ENCODE results near the gene PRCC.

PRCC gene

GRCh38 chr1:156816561-156817328, 49.4 kb downstream of the PRCC start, which contains the start of gene SH2D2A:
Gene SH2D2A, minus strand, starts transcription at chr1:156816848. Its CDS starts 140 bp downstream, at chr1:156816708.
- DNase-seq, result no peak

- no peak for DNase-seq
Observed at GRCh38 chr1:156821801-156822200, 54.5 kb downstream of the PRCC start.

DNA sequence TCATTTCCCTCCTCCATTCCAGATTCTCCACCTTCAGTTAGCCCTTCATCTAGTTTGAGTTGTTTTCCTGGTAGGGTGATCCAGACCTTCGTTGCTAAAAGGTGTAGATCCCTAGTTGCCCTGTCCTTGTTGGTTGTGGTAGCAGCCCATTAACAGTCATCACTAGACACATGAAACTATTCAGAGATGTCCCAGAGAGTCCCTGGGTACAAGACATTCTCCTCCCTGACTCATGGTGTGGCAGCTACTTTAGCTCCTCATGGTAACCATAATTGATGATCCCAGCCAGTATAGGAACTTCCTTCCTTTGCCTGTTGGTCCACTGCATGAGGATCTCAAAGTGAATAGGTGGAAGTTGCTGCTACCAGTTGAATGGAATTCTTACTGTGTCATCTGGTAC, 55.3 kb downstream of the PRCC start:
- DNase-seq, result no peak

- DNase-seq, result no peak
Observed at GRCh38 chr1:156823210-156823790, 56.0 kb downstream of the PRCC start.

GRCh38 chr1:156826630-156827029, 59.3 kb downstream of the PRCC start:
- no peak for DNase-seq

DNA sequence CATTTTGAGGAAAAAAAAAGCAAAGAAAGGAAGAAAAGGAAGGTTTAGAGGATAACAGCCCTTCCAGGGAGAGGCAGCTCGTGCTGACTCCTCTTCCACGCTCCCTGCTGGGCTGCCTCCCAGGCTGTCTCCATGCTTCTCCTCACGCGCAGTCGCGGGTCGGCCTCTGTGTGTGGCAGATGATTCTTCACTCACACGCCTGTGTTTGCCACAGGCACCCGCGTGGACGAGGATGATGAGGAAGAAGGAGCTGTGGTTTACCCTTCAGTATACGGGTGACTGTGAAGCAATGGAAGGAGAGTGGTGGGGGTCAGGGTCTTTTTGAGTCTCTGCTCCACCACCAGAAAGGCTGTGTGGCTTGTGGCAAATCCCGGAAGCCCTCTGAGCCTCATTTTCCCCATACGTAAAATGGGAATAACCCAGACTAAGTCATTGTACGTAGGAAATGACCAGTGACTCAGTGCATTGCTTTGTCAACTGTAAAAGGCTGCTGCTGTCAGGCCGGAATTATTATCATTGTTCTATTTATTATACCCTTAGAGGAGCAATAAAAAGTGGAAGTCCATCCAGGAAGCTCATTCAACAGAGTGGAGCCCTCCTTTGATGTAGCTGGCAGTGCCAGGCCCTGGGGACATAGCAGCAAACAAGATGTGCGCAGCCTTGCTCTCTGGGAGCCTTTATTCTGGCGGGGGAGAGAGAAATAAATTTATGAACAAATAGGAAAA, 61.2 kb downstream of the PRCC start:
- no peak for DNase-seq

GRCh38 chr1:156832434-156832833, 65.1 kb downstream of the PRCC start:
- no peak for DNase-seq

GRCh38 chr1:156833603-156834002, 66.3 kb downstream of the PRCC start:
- no peak for DNase-seq

DNA sequence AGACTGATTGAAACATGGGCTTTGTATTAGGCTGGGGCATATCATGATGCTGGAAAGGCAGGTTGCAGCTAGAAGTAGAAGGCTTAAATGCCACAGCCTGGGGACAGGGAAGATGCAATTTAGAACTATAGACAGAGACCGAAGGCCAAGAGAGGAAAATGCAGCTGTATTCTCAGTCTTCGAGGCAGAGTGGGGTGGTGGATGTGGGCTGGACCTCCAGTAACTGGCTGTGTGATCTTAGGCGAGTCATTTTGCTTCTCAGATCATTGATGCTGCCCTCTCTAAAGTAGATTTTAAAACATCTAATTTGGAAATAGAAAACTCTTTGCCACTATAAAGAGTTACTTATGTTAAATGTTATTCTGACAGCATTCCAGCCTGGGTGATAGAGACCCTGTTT, 67.0 kb downstream of the PRCC start:
- DNase-seq, result no peak

DNA sequence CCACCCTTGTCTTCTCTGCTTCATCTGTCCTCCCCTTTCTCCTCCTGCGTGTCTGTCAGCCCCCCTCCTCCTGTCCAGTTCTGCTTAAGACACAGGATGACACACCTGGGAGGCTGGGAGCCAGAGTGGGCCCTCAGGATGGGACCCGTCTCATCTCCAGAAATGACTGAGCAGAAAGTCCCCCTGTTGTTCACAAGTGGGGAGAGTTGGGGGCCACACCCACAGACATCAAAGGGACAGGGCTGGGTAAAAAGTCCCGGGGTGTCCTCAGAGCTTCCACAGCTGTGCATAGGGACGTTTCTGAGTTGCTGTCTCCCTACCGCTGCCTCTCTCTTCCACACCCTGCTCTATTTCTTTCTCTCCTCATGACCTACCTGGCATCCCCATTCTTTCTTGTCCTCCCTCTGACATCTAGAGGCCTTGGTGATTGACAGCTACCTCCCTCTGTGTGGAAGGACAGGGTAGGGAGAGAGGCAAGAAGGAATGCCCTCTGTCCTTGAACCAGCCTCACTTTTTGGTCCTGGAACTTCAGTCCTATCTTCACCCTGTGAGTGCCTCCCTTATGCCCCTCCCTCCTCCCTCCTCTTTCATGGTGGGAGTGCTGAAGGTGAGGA, 68.8 kb downstream of the PRCC start:
- DNase-seq, result no peak

DNA sequence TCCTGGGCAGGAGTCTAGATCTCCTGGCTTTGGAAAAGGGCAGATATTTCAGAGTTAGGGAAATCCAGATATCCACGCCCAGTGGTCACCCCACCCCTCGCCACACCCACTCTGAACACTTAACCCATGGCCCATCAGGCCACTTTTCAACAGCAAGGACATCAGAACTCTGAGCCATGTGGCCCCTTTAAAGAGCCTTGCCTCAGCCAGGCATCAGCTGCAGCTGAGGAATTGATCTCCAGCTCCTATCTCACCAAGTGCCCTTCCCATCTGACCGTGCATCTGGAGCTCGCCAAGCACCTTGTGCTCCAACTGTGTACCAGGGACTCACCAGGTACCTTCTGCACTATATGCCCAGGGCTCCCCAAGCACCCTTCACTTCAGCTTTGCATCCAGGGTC, 69.6 kb downstream of the PRCC start:
- no peak for DNase-seq

- no peak for DNase-seq
Observed at GRCh38 chr1:156838972-156839371, 71.6 kb downstream of the PRCC start.

DNA sequence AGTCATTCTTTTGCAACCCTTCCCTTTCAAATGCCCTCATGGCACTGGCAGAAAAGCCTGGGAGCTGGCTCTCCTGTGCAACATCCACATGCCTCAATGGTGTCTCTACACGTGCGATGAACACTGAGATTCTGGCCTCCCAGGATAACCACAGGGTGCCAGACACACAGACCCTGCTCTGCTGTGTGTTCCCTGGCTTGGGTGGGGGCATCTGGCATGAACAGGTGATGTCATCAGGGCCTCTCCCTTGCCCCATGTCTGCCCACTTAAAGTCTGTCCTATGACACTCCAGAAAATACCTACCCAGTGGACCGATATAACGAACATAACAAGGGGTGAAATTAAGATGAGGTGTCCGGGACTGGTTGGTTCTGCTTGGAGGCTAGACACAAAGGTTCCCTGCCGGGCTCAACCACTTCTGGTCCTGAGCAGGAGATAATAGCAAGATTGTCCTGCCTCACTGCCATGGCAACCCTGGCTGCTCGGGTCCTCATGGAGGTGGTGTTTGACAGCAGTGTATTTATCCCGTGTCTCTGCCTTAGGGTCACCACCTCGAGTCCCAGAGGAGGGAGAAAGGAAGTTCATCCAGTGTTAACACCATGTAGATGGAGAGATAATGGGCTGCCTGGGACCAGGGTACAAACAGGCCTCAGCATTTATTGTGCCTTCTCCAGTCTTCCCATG, 72.2 kb downstream of the PRCC start:
- no peak for DNase-seq

DNA sequence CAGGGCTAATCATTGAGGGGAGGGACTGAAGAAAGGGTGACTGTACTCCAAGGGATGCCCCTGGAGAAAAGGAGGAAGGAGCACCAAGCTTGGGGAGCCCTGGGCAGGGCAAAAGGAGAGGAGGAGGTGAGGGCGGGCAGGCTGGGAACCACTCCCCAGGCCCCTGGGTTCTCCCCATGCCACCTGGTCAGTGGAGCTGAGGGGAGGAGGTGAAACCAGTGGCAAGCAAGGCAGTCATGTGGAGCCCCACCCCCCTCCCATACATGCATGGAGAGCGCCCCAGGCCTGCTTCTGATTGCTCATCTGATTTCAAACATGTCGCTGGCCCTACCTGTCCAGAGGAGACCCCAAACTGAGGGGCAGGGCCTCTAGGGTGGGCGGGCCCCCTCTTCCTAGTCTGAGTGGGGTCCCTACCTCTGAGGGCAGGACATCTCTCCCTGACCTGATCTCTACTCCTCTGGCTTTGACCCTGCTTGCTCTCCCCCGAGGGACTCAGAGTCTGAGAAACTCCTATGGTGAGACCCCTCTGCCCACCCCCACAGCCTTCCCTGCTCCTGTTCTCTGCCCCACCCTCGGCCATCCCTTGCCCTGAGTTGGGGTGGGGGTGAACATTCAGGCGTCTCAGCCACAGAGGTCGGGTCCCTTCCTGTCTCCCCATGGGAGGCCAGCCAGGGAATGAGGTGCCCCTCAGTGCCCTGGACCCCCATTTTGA, 73.0 kb downstream of the PRCC start:
- no peak for DNase-seq

DNA sequence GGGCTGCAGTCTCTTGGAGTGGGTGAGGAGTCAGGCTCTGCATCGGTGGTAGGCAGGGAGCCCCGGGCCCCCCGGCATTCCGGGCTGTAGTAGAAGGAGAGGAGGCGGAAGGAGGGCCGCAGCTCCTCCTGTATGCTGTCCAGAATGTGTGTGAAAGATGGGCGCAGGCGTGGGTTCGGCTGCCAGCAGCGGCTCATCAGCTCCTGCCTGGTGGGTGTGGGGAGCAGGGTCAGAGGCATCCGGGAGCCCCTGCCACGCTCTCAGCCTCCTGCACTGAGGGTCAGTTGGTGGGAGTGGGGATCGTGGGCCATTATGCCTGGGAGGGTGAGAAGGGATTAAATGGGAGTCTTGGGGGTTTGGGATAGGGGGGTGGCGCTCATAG, 73.6 kb downstream of the PRCC start:
- no peak for DNase-seq

GRCh38 chr1:156841295-156841855, 74.0 kb downstream of the PRCC start:
- DNase-seq, result no peak

DNA sequence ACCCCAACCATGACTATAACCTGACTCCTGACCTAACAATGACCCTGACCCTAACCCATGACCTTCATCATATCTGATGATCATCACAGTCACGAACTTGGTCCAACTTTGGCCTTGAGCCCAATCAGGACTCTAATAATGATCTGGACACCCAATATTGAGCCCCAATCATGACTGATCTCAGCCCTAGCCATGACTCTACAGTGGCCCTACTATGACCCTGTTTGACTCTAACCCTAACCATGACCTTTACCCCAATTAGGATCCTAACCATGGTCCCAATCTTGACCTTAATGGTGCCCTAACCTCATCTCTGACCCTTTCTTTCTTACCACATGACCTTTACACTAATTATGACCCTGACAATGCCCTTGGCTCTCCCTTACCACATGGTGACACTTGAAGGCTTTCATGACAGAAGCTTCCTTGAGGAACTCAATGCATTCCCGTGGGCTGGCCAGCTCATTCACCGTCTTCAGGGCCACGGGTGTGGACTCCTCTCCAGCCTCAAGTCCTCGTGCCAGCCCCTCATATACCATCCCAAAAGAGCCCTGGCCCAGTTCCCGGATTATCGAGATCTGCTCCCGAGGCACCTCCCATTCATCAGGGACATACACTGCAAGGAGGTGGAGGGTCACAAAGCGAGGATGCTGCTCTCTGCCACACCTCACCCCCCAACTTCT, 75.4 kb downstream of the PRCC start:
- DNase-seq, result no peak

GRCh38 chr1:156844102-156844501, 76.8 kb downstream of the PRCC start:
- no peak for DNase-seq

DNA sequence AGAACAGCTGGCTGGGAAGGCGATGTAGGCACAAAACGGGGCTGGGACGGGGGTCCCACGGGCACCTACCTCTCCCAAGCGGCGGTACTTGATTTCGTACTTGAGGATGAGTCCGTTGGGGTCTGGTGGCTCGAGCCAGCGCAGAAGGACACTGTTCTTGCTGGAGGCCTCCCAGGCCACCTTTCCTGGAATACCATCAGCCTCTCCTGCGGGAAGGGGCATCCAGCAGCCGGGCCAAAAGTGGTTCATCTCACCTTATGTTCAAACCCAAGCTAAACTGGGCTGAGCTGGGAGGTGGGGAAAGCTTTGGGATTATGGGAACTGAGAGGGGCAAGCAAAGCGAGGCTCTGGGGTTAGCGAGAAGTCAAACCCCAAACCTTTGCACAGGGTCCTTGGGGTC, 77.3 kb downstream of the PRCC start:
- no peak for DNase-seq

DNA sequence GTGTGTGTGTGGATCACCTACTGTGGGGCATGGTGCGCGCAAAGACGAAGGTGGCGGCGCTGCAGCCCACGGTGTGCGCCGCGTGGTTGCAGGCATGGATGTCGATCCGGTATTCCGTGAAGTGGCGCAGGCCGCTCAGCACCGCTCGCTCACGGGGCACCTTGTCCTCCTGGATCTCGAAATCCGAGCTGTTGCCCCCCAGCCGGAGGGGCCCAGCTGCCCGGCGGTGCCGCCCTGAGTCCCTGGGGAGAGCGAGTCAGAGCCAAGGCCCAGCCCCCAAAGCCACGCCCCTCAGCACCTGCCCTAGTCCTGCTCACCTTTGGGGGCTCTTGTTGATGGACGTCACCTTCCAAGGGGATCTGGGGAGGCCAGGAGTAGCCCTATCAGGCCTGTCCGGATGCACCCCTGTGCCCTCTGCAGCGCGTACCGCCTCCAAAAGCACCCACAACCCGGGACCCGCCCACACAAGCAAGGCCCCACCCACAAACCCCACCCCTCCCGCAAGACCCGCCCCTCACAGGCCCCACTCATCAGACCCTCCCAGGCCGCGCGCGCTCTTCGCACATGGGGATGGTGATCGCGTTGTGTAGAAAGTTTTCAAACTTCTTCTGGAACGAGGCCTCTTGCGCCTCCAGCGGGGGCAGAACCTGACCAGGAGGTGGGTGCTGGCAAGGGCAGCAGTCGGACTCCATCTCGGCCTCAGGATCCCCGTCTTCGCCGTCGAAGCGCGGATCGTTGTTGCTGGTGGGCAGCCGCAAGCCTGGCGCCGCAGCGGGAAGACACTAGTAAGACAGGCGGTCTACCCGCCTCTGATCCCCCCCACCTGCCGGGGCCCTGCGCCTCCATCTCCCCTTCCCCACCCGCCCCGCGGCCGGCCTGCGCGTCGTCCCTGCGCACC, 78.0 kb downstream of the PRCC start:
- no peak for DNase-seq

Data from midbrain (tissue), 1 donor.